Adrenal gland (tissue), 12 donors: ENCODE data around the gene CDON. TPM values are rescaled to one million over a fixed set of nuclear protein-coding genes. Genes with fewer than 3 reads are reported as not detected.
"Not testable (repeated sequence)": the region's sequence is repeated elsewhere in the genome, so short reads cannot be mapped to it uniquely, and the experiment has no call there.

Experiments
- DNase-seq, 7 donors: peaks; one replicate each; pipeline ENCODE4 v3.0.0-alpha.2; 2019 to 2020
- H3K27ac ChIP-seq, 5 donors: fragments of 200-600 bp; sonication (generic) in 4 of 5; 1 replicate in 3 of 5; 2 replicates in 2 of 5; pipeline versions ENCODE4 v1.5.1 to v1.8.0; 2016 to 2020; ENCODE audit warnings: mild to moderate bottlenecking in 1 of 5
- H3K27me3 ChIP-seq: fragments of 200-600 bp; 2 replicates; pipeline ENCODE4 v1.8.0; 2021
- H3K36me3 ChIP-seq, 2 donors: fragments of 200-600 bp; replicated peaks in 1 of 2; 1 replicate in 1 of 2; 2 replicates in 1 of 2; pipeline versions ENCODE4 v1.5.1 to v1.8.0; 2018 to 2022
- H3K4me1 ChIP-seq, 2 donors: fragments of 200-600 bp; replicated peaks in 1 of 2; 1 replicate in 1 of 2; 2 replicates in 1 of 2; pipeline versions ENCODE4 v1.5.1 to v1.8.0; 2018 to 2021
- H3K4me3 ChIP-seq, 4 donors: fragments of 200-600 bp; sonication (generic) in 3 of 4; one replicate each; pipeline ENCODE4 v1.5.1; 2016 to 2018
- H3K9me3 ChIP-seq, 3 donors: fragments of 200-600 bp; sonication (generic) in 1 of 3; replicated peaks in 1 of 3; 1 replicate in 2 of 3; 2 replicates in 1 of 3; pipeline versions ENCODE4 v1.5.1 to v1.8.0; 2016 to 2021
- POLR2A ChIP-seq, 2 donors: fragments of 450-650 bp; IDR thresholded peaks; one replicate each; pipeline ENCODE4 v1.6.1; 2017; ENCODE audit warnings: antibody characterized with exemption in 2 of 2, mild to moderate bottlenecking in 2 of 2, moderate library complexity in 1 of 2
- WGBS, 4 donors: extraction: QIAGEN DNeasy Blood & Tissue Kit in 2 of 4; methylation state at CpG; one replicate each; pipeline versions ENCODE4 v1.1.5 to v1.1.7; 2013 to 2017; 5-methylcytosine and 5-hydroxymethylcytosine counted together
- intact Hi-C, 2 donors: fragments of 100-400 bp; cut with DNase I; formaldehyde crosslinking; loops; one replicate each; pipeline versions ENCODE4 v1.14.1 to v1.15.0; 2022 to 2023
- polyA plus RNA-seq, 3 donors: library from polyadenylated mRNA; stranded (reverse); fragments of 200-250 nt in 2 of 3; fragments of 350-450 nt in 1 of 3; fragmentation: Illumina TruSeq in 1 of 3; extraction: RNeasy Lipid Tissue Mini Kit (QIAGEN cat#74804) in 1 of 3; gene quantifications; one replicate each; pipeline ENCODE4 v1.2.3, GENCODE V29; 2013 to 2014
- total RNA-seq, 9 donors: library from RNA; depleted of rRNA in 4 of 9; stranded (reverse); fragments of >200 nt in 4 of 9; fragments of 120-200 nt in 1 of 9; fragmentation: NEBNext Ultra II Directional in 1 of 9; extraction: Animal tissue kit (Norgen Biotek cat#: 25700) in 1 of 9; gene quantifications; one replicate each; pipeline versions ENCODE4 v1.1.0 to v1.2.4, GENCODE V29; 2013 to 2023
- TF ChIP-seq, protein P1 (sequence below), 6 experiments: fragments of 450-650 bp in 4 of 6; fragments of 200-600 bp in 2 of 6; sonication (generic) in 1 of 6; IDR thresholded peaks; 1 replicate in 5 of 6; 2 replicates in 1 of 6; pipeline versions ENCODE4 v1.5.1 to v1.8.0; 2016 to 2021; ENCODE audit warnings: antibody characterized with exemption in 6 of 6, mild to moderate bottlenecking in 2 of 6, moderate library complexity in 1 of 6
- donor health status: healthy with polysubstance abuse.
- donor health status: Bipolar disorder and iron deficiency.
- donor health status: DM: yes; HTN: yes; CAD: no.
- donor health status: DM: no; HTN: no; CAD: no.
- donor health status: DM: no; HTN: no; CAD: no.
- donor health status: DM: yes; HTN: yes; CAD: no.

Gene CDON
- total and polyA plus RNA-seq, 12 donors, result 0.90 to 12.1 (median 3.9) TPM

DNA sequence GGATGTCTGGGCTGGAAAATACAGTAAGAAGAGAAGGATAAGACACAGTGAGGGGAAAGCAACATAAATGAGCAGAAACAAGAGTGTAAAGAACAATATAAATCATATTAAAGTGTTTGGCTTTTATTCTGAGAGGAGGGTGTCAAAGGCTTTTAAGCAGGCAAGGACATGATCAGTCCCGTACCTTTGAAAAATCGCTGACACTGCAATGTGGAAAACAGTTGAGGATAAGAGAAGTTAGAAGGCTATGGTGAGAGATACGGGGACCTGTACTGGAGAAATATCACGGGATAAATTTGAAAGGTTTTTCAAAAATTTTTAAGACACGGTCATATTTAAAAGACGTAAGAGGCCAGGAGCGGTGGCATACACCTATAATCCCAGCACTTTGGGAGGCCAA lies 30.3 kb downstream of the CDON start:
- no peak for DNase-seq
- no peak for TF ChIP-seq POLR2A (IDR thresholded peaks at IDR 0.05)
- TF ChIP-seq, protein P1, sequence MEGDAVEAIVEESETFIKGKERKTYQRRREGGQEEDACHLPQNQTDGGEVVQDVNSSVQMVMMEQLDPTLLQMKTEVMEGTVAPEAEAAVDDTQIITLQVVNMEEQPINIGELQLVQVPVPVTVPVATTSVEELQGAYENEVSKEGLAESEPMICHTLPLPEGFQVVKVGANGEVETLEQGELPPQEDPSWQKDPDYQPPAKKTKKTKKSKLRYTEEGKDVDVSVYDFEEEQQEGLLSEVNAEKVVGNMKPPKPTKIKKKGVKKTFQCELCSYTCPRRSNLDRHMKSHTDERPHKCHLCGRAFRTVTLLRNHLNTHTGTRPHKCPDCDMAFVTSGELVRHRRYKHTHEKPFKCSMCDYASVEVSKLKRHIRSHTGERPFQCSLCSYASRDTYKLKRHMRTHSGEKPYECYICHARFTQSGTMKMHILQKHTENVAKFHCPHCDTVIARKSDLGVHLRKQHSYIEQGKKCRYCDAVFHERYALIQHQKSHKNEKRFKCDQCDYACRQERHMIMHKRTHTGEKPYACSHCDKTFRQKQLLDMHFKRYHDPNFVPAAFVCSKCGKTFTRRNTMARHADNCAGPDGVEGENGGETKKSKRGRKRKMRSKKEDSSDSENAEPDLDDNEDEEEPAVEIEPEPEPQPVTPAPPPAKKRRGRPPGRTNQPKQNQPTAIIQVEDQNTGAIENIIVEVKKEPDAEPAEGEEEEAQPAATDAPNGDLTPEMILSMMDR (IDR thresholded peaks at IDR 0.05), result no peak
- intact Hi-C loops, result no loop called here
- Histone ChIP-seq H3K4me3 (no peak overlapping the region), H3K9me3 (no peaks in the 10 kb centered on the region), H3K4me1 (no peaks in the 10 kb centered on the region), H3K27me3 (no peaks in the 10 kb centered on the region), H3K27ac (no peak overlapping the region), H3K36me3 (no peaks in the 10 kb centered on the region)
- 87 to 95% (median 92%) methylated on average over 7 of the region's 7 CpGs for whole genome bisulfite sequencing, 4 donors

DNA sequence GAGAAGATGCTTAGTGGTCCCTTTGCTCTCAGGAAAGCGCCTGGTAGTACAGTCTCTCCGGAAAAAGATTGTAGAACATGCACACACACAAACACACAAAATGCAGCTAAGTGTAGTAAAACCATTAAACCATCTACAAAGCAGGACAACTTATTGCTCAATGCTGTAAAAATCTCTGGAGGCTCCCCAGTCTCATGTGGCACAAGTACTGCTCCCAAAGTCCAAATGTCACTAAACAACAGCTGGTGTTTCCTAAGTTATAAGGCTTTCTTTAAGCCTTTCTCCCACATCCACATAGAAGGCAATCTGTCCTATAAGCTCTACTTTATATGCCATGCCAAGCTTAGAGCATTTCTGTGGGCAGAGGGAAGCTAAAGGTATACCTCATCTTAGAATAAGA lies 32.9 kb downstream of the CDON start:
- Histone ChIP-seq H3K27ac (no peak overlapping the region), H3K36me3 (no peaks in the 10 kb centered on the region), H3K9me3 (no peaks in the 10 kb centered on the region), H3K4me3 (no peak overlapping the region), H3K4me1 (peaks cover 0 to 8% of the 10 kb centered on the region in 2 donors), H3K27me3 (no peaks in the 10 kb centered on the region)
- DNase-seq, result no peak
- 92 to 95% (median 93%) methylated on average over 2 of the region's 2 CpGs for WGBS, 4 donors
- intact Hi-C loops, result no loop called here
- TF ChIP-seq, protein P1 (IDR thresholded peaks at IDR 0.05), result no peak
- no peak for TF ChIP-seq POLR2A (IDR thresholded peaks at IDR 0.05)

DNA sequence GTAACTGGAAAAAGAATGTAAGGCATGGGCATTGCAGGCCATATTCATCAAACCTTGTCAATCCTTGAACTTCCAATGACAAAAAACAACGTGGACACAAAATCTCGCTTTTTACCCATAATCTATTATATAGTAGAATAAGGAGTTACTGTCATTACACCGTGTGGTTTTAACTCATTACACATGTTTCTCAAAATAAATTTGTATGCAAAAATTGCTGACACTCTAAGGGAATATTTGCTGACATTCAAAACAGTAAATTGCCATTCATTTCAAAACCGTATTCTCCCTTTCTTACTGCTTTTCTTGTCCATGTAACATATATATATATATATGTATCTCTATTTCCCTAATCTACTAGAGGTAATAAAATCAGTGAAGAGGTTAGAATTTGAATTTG lies 33.4 kb downstream of the CDON start:
- 80 to 86% (median 83%) methylated on average over 4 of the region's 4 CpGs for WGBS, 4 donors
- DNase-seq, result no peak
- H3K36me3 ChIP-seq, result no peaks in the 10 kb centered on the region

DNA sequence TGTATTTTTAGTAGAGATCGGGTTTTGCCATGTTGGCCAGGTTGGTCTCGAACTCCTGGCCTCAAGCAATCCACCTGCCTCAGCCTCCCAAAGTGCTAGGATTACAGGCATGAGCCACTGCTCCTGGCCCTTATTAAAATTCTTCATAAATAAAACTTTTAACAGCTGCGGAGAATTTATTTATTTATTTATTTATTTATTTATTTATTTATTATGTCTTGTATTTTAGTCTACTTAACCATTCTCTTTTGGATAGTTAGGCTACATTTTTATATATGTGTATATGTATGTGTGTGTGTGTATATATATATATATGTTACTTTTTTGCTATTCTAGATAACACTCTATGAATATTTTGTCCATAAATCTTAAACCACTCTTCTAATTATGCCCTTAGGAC lies 34.1 kb downstream of the CDON start:
- H3K4me3 ChIP-seq, result peak overlapping the region in 1 of 4 donors; percentile 3
- H3K27me3 ChIP-seq, H3K27ac ChIP-seq, H3K9me3 ChIP-seq, H3K4me1 ChIP-seq, DNase-seq, intact Hi-C loops, H3K36me3 ChIP-seq: not testable (repeated sequence)
- 90 to 98% (median 94%) methylated on average over 3 of the region's 3 CpGs for WGBS, 4 donors

More for the DNA sequence above, 33.4 kb downstream of the CDON start:
- Histone ChIP-seq H3K4me3 (no peak overlapping the region), H3K9me3 (no peaks in the 10 kb centered on the region), H3K27ac (no peak overlapping the region), H3K27me3 (no peaks in the 10 kb centered on the region), H3K4me1 (peaks cover 0 to 8% of the 10 kb centered on the region in 2 donors)
- intact Hi-C loops, result no loop called here
- no peak for TF ChIP-seq POLR2A (IDR thresholded peaks at IDR 0.05)
- TF ChIP-seq, protein P1 (IDR thresholded peaks at IDR 0.05), result no peak

DNA sequence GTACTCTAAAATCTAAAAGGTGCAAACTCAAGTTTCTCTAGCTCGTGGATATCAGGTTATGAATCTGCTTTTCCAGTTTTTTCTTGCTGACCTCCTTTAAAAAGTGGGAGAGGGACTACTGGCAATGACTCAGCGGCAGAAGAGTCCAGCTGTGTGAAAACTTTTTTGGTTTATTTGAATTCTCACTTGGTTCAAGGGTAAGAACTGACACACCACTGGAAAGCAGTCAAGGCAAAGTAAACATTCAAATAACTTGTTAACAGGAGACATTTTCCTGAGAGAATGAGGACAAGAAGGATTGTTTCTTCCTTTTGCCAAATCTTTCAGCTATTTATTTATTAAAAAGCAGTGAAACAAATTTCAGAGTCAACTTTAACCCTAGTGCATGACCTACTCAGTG lies 36.1 kb downstream of the CDON start:
- Histone ChIP-seq H3K27me3 (no peaks in the 10 kb centered on the region), H3K27ac (no peak overlapping the region), H3K4me3 (no peak overlapping the region), H3K4me1 (peaks cover 0 to 8% of the 10 kb centered on the region in 2 donors), H3K36me3 (no peaks in the 10 kb centered on the region), H3K9me3 (no peaks in the 10 kb centered on the region)
- DNase-seq, result no peak
- intact Hi-C loops, result no loop called here
- TF ChIP-seq, protein P1 (IDR thresholded peaks at IDR 0.05), result no peak
- TF ChIP-seq POLR2A (IDR thresholded peaks at IDR 0.05), result no peak
- WGBS, 4 donors, result 15 to 41% (median 31%) methylated on average over 2 of the region's 2 CpGs
